BE2C (cell line): ENCODE measurements around the gene DHX58.

ENCODE experiments used
- DNase-seq: peaks from one replicate; pipeline ENCODE4 v3.0.0-alpha.2; 2020
- H3K27me3 ChIP-seq: fragments of 250-450 bp; sonication (Bioruptor Pico); 2 replicates; pipeline ENCODE4 v1.5.1; 2020; ENCODE audit warnings: mild to moderate bottlenecking
- H3K36me3 ChIP-seq: fragments of 250-450 bp; sonication (Bioruptor Pico); 2 replicates; pipeline ENCODE4 v1.5.1; 2020; ENCODE audit warnings: mild to moderate bottlenecking
- H3K4me1 ChIP-seq: fragments of 250-450 bp; sonication (Bioruptor Pico); 2 replicates; pipeline ENCODE4 v1.5.1; 2020
- H3K4me3 ChIP-seq: 2 replicates; pipeline ENCODE4 v1.5.1; 2011; ENCODE audit warnings: low read depth, low read length
- H3K9me3 ChIP-seq: fragments of 250-450 bp; sonication (Bioruptor Pico); 2 replicates; pipeline ENCODE4 v1.5.1; 2020
- TF ChIP-seq, protein P1 (sequence below): IDR thresholded peaks from 2 replicates; pipeline ENCODE4 v1.5.1; 2012; ENCODE audit warnings: mild to moderate bottlenecking, low read depth, low read length

DHX58 gene

DNA sequence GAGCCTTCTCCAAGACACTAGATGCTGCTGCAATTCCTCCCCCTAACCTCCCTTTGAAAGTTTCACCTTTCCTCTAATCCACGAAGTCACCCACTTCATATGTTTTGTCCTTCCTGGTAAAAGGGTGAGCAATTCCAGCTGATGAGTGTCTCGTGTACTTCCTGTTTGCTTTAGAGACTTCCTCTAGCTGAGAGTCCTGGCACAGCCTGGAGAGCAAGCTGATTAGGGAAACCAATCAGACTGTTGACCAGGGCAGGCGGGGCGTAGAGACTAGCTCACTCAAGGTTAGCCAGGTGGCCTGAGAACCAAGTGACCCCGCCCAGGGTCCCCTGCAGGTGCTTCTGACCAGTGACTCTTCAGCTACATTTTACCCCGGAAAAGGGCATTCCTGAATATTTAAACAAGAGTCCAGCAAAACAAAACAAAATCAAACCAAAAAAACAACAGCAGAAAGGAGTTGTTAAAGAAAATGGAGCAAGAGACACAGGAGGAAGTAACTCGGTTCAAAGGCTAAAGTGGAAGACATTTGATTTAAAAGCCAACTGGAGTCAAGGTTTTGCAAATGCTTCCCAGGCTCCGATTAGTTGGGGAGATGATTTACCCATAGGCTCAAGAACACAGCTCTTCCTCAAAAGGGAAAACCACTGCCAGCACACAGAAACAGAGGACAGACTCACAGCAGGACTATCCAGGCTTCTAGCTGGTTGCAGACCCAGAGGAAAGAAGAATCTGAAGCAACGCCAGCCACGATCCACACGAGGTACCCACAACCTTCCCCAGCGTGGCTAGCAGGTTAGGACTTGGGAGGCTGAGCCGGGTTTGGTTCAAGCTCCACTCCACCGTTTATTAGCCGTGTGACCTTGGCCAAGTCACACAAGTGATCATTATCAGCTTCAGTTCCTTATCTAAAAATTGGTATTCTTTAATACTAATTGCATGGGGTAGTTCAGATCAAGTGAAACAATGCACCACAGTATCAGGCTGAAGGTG is 23.4 kb upstream of the DHX58 start:
- peaks cover 5% of the 10 kb centered on the region for H3K4me1 ChIP-seq
- H3K36me3 ChIP-seq = peaks cover 13% of the 10 kb centered on the region
- no peaks in the 10 kb centered on the region for H3K9me3 ChIP-seq
- H3K4me3 ChIP-seq = no peak overlapping the region
- H3K27me3 ChIP-seq = no peaks in the 10 kb centered on the region
- TF ChIP-seq, protein P1, sequence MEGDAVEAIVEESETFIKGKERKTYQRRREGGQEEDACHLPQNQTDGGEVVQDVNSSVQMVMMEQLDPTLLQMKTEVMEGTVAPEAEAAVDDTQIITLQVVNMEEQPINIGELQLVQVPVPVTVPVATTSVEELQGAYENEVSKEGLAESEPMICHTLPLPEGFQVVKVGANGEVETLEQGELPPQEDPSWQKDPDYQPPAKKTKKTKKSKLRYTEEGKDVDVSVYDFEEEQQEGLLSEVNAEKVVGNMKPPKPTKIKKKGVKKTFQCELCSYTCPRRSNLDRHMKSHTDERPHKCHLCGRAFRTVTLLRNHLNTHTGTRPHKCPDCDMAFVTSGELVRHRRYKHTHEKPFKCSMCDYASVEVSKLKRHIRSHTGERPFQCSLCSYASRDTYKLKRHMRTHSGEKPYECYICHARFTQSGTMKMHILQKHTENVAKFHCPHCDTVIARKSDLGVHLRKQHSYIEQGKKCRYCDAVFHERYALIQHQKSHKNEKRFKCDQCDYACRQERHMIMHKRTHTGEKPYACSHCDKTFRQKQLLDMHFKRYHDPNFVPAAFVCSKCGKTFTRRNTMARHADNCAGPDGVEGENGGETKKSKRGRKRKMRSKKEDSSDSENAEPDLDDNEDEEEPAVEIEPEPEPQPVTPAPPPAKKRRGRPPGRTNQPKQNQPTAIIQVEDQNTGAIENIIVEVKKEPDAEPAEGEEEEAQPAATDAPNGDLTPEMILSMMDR = no peak
- DNase-seq = no peak

DNA sequence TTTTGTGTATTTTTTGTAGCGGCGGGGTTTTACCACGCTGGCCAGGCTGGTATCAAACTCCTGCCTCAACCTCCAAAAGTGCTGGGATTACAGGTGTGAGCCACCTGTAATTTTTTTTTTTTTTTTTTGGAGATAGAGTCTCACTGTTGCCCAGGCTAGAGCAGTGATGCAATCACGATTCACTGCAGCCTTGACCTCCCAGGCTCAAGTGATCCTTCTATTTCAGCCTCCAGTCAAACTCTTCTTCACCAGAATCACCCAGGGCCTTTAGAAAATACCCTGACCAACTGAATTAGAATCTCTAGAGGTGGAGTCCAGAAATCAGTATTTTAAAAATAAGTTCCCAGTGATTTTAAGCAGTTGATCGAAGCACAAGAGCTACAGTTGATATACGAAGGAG is 22.6 kb upstream of the DHX58 start:
- Histone ChIP-seq H3K4me3 (no peak overlapping the region), H3K27me3 (no peaks in the 10 kb centered on the region), H3K9me3 (no peaks in the 10 kb centered on the region), H3K4me1 (peaks cover 5% of the 10 kb centered on the region), H3K36me3 (peaks cover 19% of the 10 kb centered on the region)
- no peak for DNase-seq
- TF ChIP-seq, protein P1 = no peak

DNA sequence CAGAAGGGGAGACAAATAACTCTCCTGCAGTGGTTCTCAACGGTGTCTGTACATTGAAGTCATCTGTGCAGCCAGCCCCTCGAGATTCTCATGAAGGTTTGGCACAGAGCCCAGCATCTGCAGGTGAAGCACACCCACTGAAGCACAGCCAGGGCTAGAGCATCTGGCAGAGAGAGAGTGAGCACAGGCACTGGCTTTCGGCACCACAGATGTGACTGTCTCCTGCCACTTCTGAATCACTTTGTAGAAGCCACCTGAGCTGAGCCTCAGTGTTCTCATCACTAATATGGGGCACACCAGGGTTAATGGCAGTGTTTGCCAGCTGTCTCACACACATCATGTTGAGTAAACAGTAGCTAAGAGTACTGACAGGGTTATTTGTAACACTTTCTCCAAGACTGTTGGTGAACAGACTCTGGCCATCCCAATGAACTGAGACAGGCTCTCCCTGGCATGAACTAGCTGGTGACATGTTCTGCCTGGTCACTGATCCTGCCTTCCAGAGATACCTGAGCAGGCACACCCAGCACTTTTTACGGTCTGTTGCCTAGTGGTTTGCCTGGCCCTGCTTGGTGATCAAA is 21.0 kb upstream of the DHX58 start:
- DNase-seq = peak; percentile 82
- Histone ChIP-seq H3K4me1 (peaks cover 5% of the 10 kb centered on the region), H3K27me3 (no peaks in the 10 kb centered on the region), H3K4me3 (no peak overlapping the region), H3K9me3 (no peaks in the 10 kb centered on the region), H3K36me3 (peaks cover 35% of the 10 kb centered on the region)
- TF ChIP-seq, protein P1 = no peak

DNA sequence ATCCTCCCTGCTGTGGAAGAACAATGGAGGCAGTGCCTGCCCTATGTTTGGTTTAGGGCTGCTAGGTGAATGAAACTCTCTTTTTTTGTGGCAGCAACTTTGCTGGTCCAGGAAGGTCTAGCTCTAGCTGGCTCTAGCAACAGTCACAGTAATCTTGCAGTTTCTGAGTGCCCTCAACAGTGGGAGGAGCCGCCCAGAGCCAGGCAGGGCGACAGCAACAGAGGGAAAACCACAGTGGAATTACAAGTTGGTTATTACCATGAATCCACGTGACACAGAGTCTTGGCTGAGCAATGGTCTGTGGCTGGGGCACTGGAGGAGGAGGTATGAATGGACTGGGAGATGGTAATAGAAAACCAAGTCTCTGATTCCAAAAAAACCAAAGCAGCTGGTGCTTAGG is 20.4 kb upstream of the DHX58 start:
- H3K27me3 ChIP-seq = no peaks in the 10 kb centered on the region
- TF ChIP-seq, protein P1 = no peak
- DNase-seq = no peak
- H3K9me3 ChIP-seq = no peaks in the 10 kb centered on the region
- H3K4me3 ChIP-seq = no peak overlapping the region
- peaks cover 5% of the 10 kb centered on the region for H3K4me1 ChIP-seq
- peaks cover 41% of the 10 kb centered on the region for H3K36me3 ChIP-seq

DNA sequence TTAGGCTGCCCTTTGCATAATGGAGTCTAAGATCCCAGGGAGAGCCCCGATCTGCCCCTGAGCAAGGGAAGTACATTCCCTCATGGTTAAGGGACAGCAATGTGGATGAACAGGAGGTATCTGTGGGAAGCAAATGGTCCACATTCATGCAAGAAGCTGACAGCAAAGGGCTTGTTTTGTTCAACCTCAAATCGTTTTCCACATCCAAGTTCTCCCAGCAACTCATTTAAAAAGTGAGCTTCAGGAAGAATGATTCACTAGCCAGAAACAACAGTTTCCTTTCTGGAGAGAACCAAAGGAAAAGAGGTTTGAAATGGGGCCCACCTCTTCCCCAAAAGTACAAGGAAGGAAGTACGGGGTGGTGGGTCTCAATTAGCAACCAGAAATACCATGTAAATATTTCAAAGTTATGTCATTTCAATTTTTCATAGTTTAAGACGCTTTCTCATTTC is 19.5 kb upstream of the DHX58 start:
- H3K4me3 ChIP-seq = no peak overlapping the region
- no peaks in the 10 kb centered on the region for H3K27me3 ChIP-seq
- no peak for DNase-seq
- peaks cover 5% of the 10 kb centered on the region for H3K4me1 ChIP-seq
- TF ChIP-seq, protein P1 = no peak
- H3K36me3 ChIP-seq = peaks cover 47% of the 10 kb centered on the region
- H3K9me3 ChIP-seq = no peaks in the 10 kb centered on the region

DNA sequence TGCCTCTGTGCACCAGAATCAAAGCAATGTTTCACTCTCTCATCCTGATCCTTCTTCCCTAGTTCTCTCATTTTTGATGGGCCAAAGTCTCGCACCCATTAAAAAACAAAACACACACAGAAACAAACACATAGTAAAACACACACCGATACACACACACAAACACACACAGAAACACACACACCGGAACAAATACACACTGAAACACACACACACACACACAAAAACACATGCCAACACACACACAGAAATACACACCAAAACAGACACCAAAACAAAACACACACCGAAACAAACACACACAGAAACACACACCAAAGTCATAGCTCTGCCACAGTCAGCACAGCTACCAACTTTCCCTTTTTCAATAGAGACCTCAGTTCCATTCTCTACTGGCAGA is 18.7 kb upstream of the DHX58 start:
- TF ChIP-seq, protein P1 = no peak
- DNase-seq = no peak
- Histone ChIP-seq H3K9me3 (no peaks in the 10 kb centered on the region), H3K4me3 (no peak overlapping the region), H3K36me3 (peaks cover 45% of the 10 kb centered on the region), H3K4me1 (peaks cover 5% of the 10 kb centered on the region), H3K27me3 (no peaks in the 10 kb centered on the region)
